Endothelial cell of umbilical vein (primary cell): ENCODE measurements around the gene GALNT14. TPM values are rescaled to one million over a fixed set of nuclear protein-coding genes. Genes with fewer than 3 reads are reported as not detected.

Experiments
- BruUV-seq: library from RNA; stranded (reverse); fragments of 400-500 nt; replicated peaks from 2 replicates; lab custom pipeline; 2021; lab: Mats Ljungman, UMichigan
- CTCF ChIA-PET: fragments of 300-600, 350-600 bp; sonication (Branson Sonifier 250); formaldehyde crosslinking; loops from one replicate; lab custom pipeline; 2021; ENCODE audit warnings: antibody characterized with exemption, inconsistent platforms; lab: Charles Lee
- POLR2A ChIA-PET: fragments of 300-600, 350-600 bp; sonication (Branson Sonifier 250); formaldehyde crosslinking; loops from one replicate; lab custom pipeline; 2021; ENCODE audit warnings: antibody characterized with exemption, inconsistent platforms; lab: Charles Lee
- DNase-seq: peaks from one replicate; pipeline ENCODE4 v3.0.0-alpha.2; 2011; ENCODE audit warnings: low read depth, low spot score
- FAIRE-seq: peaks from 2 replicates; lab custom pipeline; 2011; peaks lifted over from hg19 to GRCh38; lab: Jason Lieb, UNC
- H2AFZ ChIP-seq: 2 replicates; pipeline ENCODE4 v1.6.0; 2012; ENCODE audit warnings: low read depth, low read length, control low read depth, inconsistent platforms
- H3K27ac ChIP-seq: 2 replicates; pipeline ENCODE4 v1.5.1; 2011; ENCODE audit warnings: low read depth, mild to moderate bottlenecking, control low read depth, low read length, moderate library complexity; ENCODE audit not compliant: insufficient read depth
- H3K27me3 ChIP-seq, 2 experiments: 2 replicates each; pipeline versions ENCODE4 v1.6.0 to v1.6.1; 2011; ENCODE audit warnings: low read length in 2 of 2, mixed read lengths in 1 of 2; ENCODE audit not compliant: control insufficient read depth in 2 of 2, insufficient read depth in 2 of 2
- H3K36me3 ChIP-seq, 2 experiments: 2 replicates in 1 of 2; 3 replicates in 1 of 2; pipeline ENCODE4 v1.5.1; 2011; ENCODE audit warnings: low read length in 2 of 2, mild to moderate bottlenecking in 1 of 2, moderate library complexity in 1 of 2; ENCODE audit not compliant: control insufficient read depth in 2 of 2, insufficient read depth in 2 of 2; ENCODE audit errors: extremely low read depth in 1 of 2
- H3K4me1 ChIP-seq: 3 replicates; pipeline ENCODE4 v1.5.1; 2011; ENCODE audit warnings: mild to moderate bottlenecking, low read length; ENCODE audit not compliant: control insufficient read depth, insufficient read depth; ENCODE audit errors: extremely low read depth
- H3K4me2 ChIP-seq: 2 replicates; pipeline ENCODE4 v1.6.1; 2011; ENCODE audit warnings: low read length, control low read depth, mixed read lengths; ENCODE audit not compliant: insufficient read depth
- H3K4me3 ChIP-seq, 3 experiments: fragments of 200-600 bp in 1 of 3; sonication (generic), shearing (Covaris generic) in 1 of 3; replicated peaks in 1 of 3; 2 replicates each; pipeline ENCODE4 v1.5.1; 2011 to 2016; ENCODE audit warnings: control low read depth in 3 of 3, low read length in 3 of 3, mild to moderate bottlenecking in 2 of 3, inconsistent platforms in 1 of 3, low read depth in 1 of 3, moderate library complexity in 1 of 3; ENCODE audit not compliant: insufficient read depth in 1 of 3
- H3K79me2 ChIP-seq: 2 replicates; pipeline ENCODE4 v1.6.0; 2012; ENCODE audit warnings: low read length, inconsistent platforms; ENCODE audit not compliant: control insufficient read depth, insufficient read depth
- H3K9ac ChIP-seq: replicated peaks from 2 replicates; pipeline ENCODE3; 2011; ENCODE audit warnings: low read length, control low read depth; ENCODE audit not compliant: insufficient read depth; ENCODE audit errors: extremely low read depth
- H3K9me1 ChIP-seq: replicated peaks from 3 replicates; pipeline ENCODE4 v1.6.0; 2011; ENCODE audit warnings: mild to moderate bottlenecking, low read length; ENCODE audit not compliant: control insufficient read depth, insufficient read depth; ENCODE audit errors: extremely low read depth
- H3K9me3 ChIP-seq: replicated peaks from 2 replicates; pipeline ENCODE4 v1.5.1; 2012; ENCODE audit warnings: low read length, inconsistent platforms; ENCODE audit not compliant: control insufficient read depth, insufficient read depth
- H4K20me1 ChIP-seq: replicated peaks from 2 replicates; pipeline ENCODE3; 2011; ENCODE audit warnings: mild to moderate bottlenecking, low read length; ENCODE audit not compliant: control insufficient read depth, insufficient read depth; ENCODE audit errors: extremely low read depth
- EZH2 ChIP-seq: IDR thresholded peaks from 2 replicates; pipeline ENCODE4 v1.6.1; 2012; ENCODE audit warnings: borderline replicate concordance, low read depth, mild to moderate bottlenecking, moderate library complexity, low read length, inconsistent platforms; ENCODE audit not compliant: severe bottlenecking
- FOS ChIP-seq: IDR thresholded peaks from 2 replicates; pipeline ENCODE4 v1.6.1; 2011; ENCODE audit warnings: mild to moderate bottlenecking, low read length, moderate library complexity, borderline replicate concordance; ENCODE audit not compliant: insufficient read depth
- GATA2 ChIP-seq: IDR thresholded peaks from 2 replicates; pipeline ENCODE4 v1.7.0; 2011; ENCODE audit warnings: low read depth, mild to moderate bottlenecking, moderate library complexity, mixed read lengths, low read length; ENCODE audit not compliant: insufficient read length, insufficient read depth
- JUN ChIP-seq: IDR thresholded peaks from 2 replicates; pipeline ENCODE4 v1.6.1; 2011; ENCODE audit warnings: borderline replicate concordance, low read depth; ENCODE audit not compliant: insufficient read length, insufficient read depth
- MYC ChIP-seq: IDR thresholded peaks from one replicate; pipeline ENCODE4 v1.6.1; 2011; ENCODE audit warnings: mild to moderate bottlenecking, low read depth, low read length
- POLR2A ChIP-seq: IDR thresholded peaks from 2 replicates; pipeline ENCODE4 v1.6.1; 2012; ENCODE audit warnings: low read depth, mild to moderate bottlenecking, control low read depth, low read length
- POLR2AphosphoS5 ChIP-seq: IDR thresholded peaks from 2 replicates; pipeline ENCODE4 v1.6.1; 2012; ENCODE audit warnings: low read depth, mild to moderate bottlenecking, control low read depth, low read length, moderate library complexity; ENCODE audit not compliant: insufficient read depth
- dilution Hi-C: fragments of 300-500 bp; cut with MboI; formaldehyde crosslinking; loops from one replicate; pipeline ENCODE4 v1.15.0; 2019; ENCODE audit warnings: low sequenced_read_pairs; ENCODE audit not compliant: extremely low pct_ligation_motif_present
- intact Hi-C: fragments of 100-400 bp; cut with micrococcal nuclease; formaldehyde crosslinking; loops from one replicate; pipeline ENCODE4 v1.10.0; 2022
- polyA plus RNA-seq, 4 experiments: library from polyadenylated mRNA; depleted of rRNA in 3 of 4; stranded (reverse) in 3 of 4; unstranded in 1 of 4; fragments of >200 nt; gene quantifications; 2 replicates each; pipeline versions ENCODE4 v1.2.1 to v1.2.3, GENCODE V29; 2011 to 2012; ENCODE audit warnings: missing spikeins in 1 of 4
- total RNA-seq: library from RNA; stranded (reverse); gene quantifications from 2 replicates; pipeline ENCODE4 v1.2.3, GENCODE V29; 2021
- TF ChIP-seq, protein P1 (sequence below), 2 donors: IDR thresholded peaks; 1 replicate in 1 of 2; 2 replicates in 1 of 2; pipeline ENCODE4 v1.5.1; 2011; ENCODE audit warnings: low read length in 2 of 2, mild to moderate bottlenecking in 2 of 2, moderate library complexity in 2 of 2, control low read depth in 1 of 2, inconsistent platforms in 1 of 2, low read depth in 1 of 2; ENCODE audit not compliant: insufficient read depth in 1 of 2; ENCODE audit errors: extremely low read depth in 1 of 2
- TF ChIP-seq, protein P2 (sequence below): IDR thresholded peaks from 2 replicates; pipeline ENCODE4 v1.6.1; 2011; ENCODE audit not compliant: insufficient read depth, insufficient read length

Gene GALNT14
- total and polyA plus RNA-seq, 2 donors (not counting 3 experiments of a cell fraction or from before 2014, with no cell fraction given) = 0.04 to 0.40 TPM

DNA sequence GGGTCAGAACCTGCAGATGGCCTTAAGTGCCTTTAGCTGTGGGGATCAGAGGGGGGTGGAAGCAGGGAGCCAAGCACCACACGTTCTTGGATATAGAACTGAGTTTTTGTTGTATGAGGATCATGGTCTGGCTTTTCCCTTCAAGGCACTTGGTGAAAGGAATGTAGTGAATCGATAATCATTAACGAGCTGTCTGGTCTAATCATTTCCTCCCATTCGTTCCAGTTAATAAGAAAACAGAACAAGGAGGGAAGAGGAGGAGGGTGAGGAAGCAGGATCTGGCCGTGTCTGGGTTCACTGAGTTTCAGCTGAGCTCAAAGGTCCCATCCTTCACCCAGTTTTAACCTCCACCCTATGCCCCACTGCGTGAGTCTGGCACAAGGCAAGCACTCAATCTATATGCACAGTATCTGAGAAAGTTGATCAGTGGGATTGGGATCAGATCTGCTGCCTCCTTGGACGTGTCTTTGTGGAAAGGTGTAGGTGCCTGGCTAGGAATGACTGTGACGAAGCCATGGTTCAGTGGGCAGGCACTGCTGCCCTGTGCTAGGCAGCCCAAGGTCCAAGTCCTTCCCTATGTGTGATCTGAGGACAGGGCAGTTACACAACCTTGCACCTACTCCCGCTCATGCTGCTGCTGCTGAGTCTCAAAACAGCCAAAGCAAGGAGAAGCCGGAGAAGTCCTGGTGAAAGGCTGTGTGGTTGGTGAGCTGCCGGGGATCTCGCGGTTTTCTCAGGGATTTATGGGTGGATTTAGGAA is 54.8 kb downstream of the GALNT14 start:
- TF ChIP-seq EZH2 = no peak
- TF ChIP-seq, protein P1, sequence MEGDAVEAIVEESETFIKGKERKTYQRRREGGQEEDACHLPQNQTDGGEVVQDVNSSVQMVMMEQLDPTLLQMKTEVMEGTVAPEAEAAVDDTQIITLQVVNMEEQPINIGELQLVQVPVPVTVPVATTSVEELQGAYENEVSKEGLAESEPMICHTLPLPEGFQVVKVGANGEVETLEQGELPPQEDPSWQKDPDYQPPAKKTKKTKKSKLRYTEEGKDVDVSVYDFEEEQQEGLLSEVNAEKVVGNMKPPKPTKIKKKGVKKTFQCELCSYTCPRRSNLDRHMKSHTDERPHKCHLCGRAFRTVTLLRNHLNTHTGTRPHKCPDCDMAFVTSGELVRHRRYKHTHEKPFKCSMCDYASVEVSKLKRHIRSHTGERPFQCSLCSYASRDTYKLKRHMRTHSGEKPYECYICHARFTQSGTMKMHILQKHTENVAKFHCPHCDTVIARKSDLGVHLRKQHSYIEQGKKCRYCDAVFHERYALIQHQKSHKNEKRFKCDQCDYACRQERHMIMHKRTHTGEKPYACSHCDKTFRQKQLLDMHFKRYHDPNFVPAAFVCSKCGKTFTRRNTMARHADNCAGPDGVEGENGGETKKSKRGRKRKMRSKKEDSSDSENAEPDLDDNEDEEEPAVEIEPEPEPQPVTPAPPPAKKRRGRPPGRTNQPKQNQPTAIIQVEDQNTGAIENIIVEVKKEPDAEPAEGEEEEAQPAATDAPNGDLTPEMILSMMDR (IDR thresholded peaks at IDR 0.05; ENCODE audit: extremely low read depth in 1 of 2, insufficient read depth in 1 of 2, low read depth in 1 of 2, low read length in 2 of 2) = no peak
- TF ChIP-seq JUN = no peak
- TF ChIP-seq FOS = no peak
- TF ChIP-seq GATA2 = no peak
- no peak for TF ChIP-seq POLR2A
- TF ChIP-seq POLR2AphosphoS5 = no peak
- TF ChIP-seq, protein P2, sequence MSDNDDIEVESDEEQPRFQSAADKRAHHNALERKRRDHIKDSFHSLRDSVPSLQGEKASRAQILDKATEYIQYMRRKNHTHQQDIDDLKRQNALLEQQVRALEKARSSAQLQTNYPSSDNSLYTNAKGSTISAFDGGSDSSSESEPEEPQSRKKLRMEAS = no peak
- no peak for TF ChIP-seq MYC
- Histone ChIP-seq H3K27ac (no peak overlapping the region), H3K4me2 (no peak overlapping the region), H4K20me1 (no peaks in the 10 kb centered on the region), H3K9me3 (peaks cover 4% of the 10 kb centered on the region), H2AFZ (no peak overlapping the region), H3K9me1 (no peaks in the 10 kb centered on the region), H3K36me3 (no peaks in the 10 kb centered on the region), H3K9ac (no peak overlapping the region), H3K27me3 (no peaks in the 10 kb centered on the region), H3K79me2 (no peaks in the 10 kb centered on the region), H3K4me1 (no peaks in the 10 kb centered on the region), H3K4me3 (no peak overlapping the region)
- ChIA-PET CTCF (no interaction called here), POLR2A (no interaction called here)
- dilution Hi-C loops (no loop called here), intact Hi-C loops (no loop called here)
- DNase-seq (no peak), FAIRE-seq (no peak)
- BruUV-seq = no TSS peak
